Heart left ventricle (tissue), 16 donors: ENCODE results near the gene KCNAB1. TPM values are rescaled to one million over a fixed set of nuclear protein-coding genes. Genes with fewer than 3 reads are reported as not detected.

Experiments used
- ATAC-seq, 4 donors: fragments of 200-7000 bp; cut with Tn5 transposase; one replicate each; pipeline ENCODE4 v1.9.1; 2020 to 2022; ENCODE audit warnings: moderate library complexity in 4 of 4, mild to moderate bottlenecking in 3 of 4, moderate number of reproducible peaks in 1 of 4
- DNase-seq, 5 donors: peaks; one replicate each; pipeline ENCODE4 v3.0.0-alpha.2; 2020
- H3K27ac ChIP-seq, 12 donors: fragments of 200-600 bp; sonication (generic) in 4 of 12; one replicate each; pipeline versions ENCODE4 v1.5.0 to v1.8.0; 2016 to 2022; ENCODE audit warnings: mild to moderate bottlenecking in 2 of 12
- H3K27me3 ChIP-seq, 9 donors: fragments of 200-600 bp; sonication (generic) in 2 of 9; one replicate each; pipeline versions ENCODE4 v1.5.1 to v1.8.0; 2016 to 2022; ENCODE audit warnings: mild to moderate bottlenecking in 3 of 9
- H3K36me3 ChIP-seq, 9 donors: fragments of 200-600 bp; sonication (generic) in 2 of 9; one replicate each; pipeline versions ENCODE4 v1.5.0 to v1.8.0; 2018 to 2022; ENCODE audit warnings: mild to moderate bottlenecking in 2 of 9
- H3K4me1 ChIP-seq, 12 donors: fragments of 200-600 bp; sonication (generic) in 4 of 12; one replicate each; pipeline versions ENCODE4 v1.5.0 to v1.8.0; 2016 to 2022; ENCODE audit warnings: mild to moderate bottlenecking in 3 of 12
- H3K4me3 ChIP-seq, 12 donors: fragments of 200-600 bp; sonication (generic) in 4 of 12; one replicate each; pipeline versions ENCODE4 v1.5.0 to v1.8.0; 2017 to 2022; ENCODE audit warnings: mild to moderate bottlenecking in 9 of 12, moderate library complexity in 4 of 12
- H3K9me3 ChIP-seq, 12 donors: fragments of 200-600 bp; sonication (generic) in 4 of 12; one replicate each; pipeline versions ENCODE4 v1.5.0 to v1.8.0; 2016 to 2022; ENCODE audit warnings: mild to moderate bottlenecking in 1 of 12
- POLR2A ChIP-seq, 2 donors: fragments of 450-650 bp; IDR thresholded peaks; one replicate each; pipeline ENCODE4 v1.6.1; 2017; ENCODE audit warnings: antibody characterized with exemption in 2 of 2, mild to moderate bottlenecking in 2 of 2, moderate library complexity in 2 of 2
- WGBS, 4 donors: extraction: QIAGEN DNeasy Blood & Tissue Kit in 2 of 4; methylation state at CpG; one replicate each; pipeline versions ENCODE4 v1.1.5 to v1.1.7; 2013 to 2018; 5-methylcytosine and 5-hydroxymethylcytosine counted together
- intact Hi-C, 10 donors: fragments of 100-400 bp; cut with DNase I; formaldehyde crosslinking; loops; one replicate each; pipeline versions ENCODE4 v1.11.1 to v1.14.2; 2022
- polyA plus RNA-seq, 2 donors: library from polyadenylated mRNA; stranded (reverse); fragments of 200-250 nt; gene quantifications; one replicate each; pipeline ENCODE4 v1.2.3, GENCODE V29; 2013
- total RNA-seq, 9 donors: library from RNA; depleted of rRNA in 2 of 9; stranded (reverse); fragments of >200 nt in 2 of 9; fragmentation: NEBNext Ultra II Directional in 3 of 9; extraction: Animal tissue kit (Norgen Biotek cat#: 25700) in 3 of 9; gene quantifications; one replicate each; pipeline versions ENCODE4 v1.1.0 to v1.2.4, GENCODE V29; 2016 to 2023
- TF ChIP-seq, protein P1 (sequence below), 12 donors: fragments of 200-600 bp; sonication (generic) in 4 of 12; IDR thresholded peaks; one replicate each; pipeline versions ENCODE4 v1.5.0 to v1.8.0; 2018 to 2022; ENCODE audit warnings: antibody characterized with exemption in 12 of 12, mild to moderate bottlenecking in 5 of 12
- donor health status: ischemic (EF 13 %, LVEDD 7.1; RV severe dilation, severe dysfunction).
- donor health status: healthy with polysubstance abuse.
- donor health status: DM: no; HTN: yes; CAD: no.
- donor health status: DM: no; HTN: no; CAD: no.
- donor health status: ischemic (EF 25% LVEDD 6.9; RV normal size, moderate dysfunction).
- donor health status: ischemic (EF 25% LVEDD 5.7; RV mildly dilated, moderate dysfunction).
- donor health status: healthy.
- donor health status: DM: yes; HTN: yes; CAD: no.
- donor health status: ischemic (EF 35%, LVEDD 5.7; RV mildly dilated, moderate dysfunction).
- donor health status: nonischemic (EF 11% LVEDD 7.7; RV severe dilation, severe dysfunction).
- donor health status: DM: yes; HTN: yes; CAD: no.
- donor health status: PGD.
- donor health status: ischemic (EF 29% LVEDD 5.4; RV normal size, mild dysfunction).
- donor health status: nonischemic (EF 23%, LVEDD 6.1; RV moderate dilation, normal function).

Gene KCNAB1
- total and polyA plus RNA-seq, 11 donors = 1.1 to 3.5 (median 2.3) TPM

DNA sequence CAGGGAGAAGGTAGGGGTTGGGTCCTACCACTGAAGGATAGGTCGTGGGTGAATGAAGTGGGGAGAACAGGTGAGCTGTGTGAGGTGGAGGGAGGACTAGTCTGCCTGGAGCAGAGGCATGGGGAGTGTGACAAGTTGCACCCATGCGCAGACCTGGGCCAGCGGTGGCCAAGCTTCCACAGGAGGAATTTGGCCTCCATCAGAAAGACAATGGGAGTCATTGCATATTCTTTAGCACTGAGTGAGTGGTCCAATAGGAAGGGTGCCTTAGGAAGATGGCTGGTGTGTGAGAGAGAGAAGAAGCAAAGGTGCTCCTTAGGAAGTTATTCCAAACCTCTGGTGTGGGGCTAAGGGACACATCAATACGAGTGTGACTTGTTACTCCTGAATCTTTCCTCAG, 191.1 kb downstream of the KCNAB1 start:
- no peaks in the 10 kb centered on the region for H3K9me3 ChIP-seq
- TF ChIP-seq POLR2A (IDR thresholded peaks at IDR 0.05) = no peak
- TF ChIP-seq, protein P1, sequence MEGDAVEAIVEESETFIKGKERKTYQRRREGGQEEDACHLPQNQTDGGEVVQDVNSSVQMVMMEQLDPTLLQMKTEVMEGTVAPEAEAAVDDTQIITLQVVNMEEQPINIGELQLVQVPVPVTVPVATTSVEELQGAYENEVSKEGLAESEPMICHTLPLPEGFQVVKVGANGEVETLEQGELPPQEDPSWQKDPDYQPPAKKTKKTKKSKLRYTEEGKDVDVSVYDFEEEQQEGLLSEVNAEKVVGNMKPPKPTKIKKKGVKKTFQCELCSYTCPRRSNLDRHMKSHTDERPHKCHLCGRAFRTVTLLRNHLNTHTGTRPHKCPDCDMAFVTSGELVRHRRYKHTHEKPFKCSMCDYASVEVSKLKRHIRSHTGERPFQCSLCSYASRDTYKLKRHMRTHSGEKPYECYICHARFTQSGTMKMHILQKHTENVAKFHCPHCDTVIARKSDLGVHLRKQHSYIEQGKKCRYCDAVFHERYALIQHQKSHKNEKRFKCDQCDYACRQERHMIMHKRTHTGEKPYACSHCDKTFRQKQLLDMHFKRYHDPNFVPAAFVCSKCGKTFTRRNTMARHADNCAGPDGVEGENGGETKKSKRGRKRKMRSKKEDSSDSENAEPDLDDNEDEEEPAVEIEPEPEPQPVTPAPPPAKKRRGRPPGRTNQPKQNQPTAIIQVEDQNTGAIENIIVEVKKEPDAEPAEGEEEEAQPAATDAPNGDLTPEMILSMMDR (IDR thresholded peaks at IDR 0.05) = no peak
- ATAC-seq (no peak), DNase-seq (no peak)
- H3K4me1 ChIP-seq = peaks cover 0 to 9% (median 0%) of the 10 kb centered on the region in 12 donors
- intact Hi-C loops = no loop called here
- H3K27me3 ChIP-seq = peaks cover 0 to 3% (median 0%) of the 10 kb centered on the region in 9 donors
- H3K36me3 ChIP-seq = no peaks in the 10 kb centered on the region
- no peak overlapping the region for H3K4me3 ChIP-seq
- whole genome bisulfite sequencing, 4 donors = 89 to 94% (median 92%) methylated on average over 4 of the region's 4 CpGs
- no peak overlapping the region for H3K27ac ChIP-seq

DNA sequence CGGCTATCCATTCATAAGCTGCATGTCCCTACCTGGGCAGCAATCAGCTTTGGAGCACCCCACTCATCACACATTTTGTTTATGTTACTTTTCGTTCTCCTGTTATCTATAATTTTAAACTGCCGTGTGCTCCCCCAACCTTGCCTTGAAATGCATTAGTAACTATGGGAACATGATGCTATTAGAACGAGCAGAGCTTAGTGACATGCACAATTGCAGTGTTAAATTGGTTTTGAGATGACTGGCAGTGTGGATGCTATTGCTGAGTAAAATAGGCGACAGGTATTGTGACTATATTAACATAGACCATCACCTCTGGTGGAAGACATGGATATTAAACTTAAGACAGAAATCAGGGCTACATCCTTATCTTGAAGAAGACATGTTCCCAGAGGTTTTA, 191.6 kb downstream of the KCNAB1 start:
- Histone ChIP-seq H3K4me3 (no peak overlapping the region), H3K9me3 (no peaks in the 10 kb centered on the region), H3K4me1 (peaks cover 0 to 9% (median 0%) of the 10 kb centered on the region in 12 donors), H3K36me3 (no peaks in the 10 kb centered on the region), H3K27me3 (peaks cover 0 to 3% (median 0%) of the 10 kb centered on the region in 9 donors), H3K27ac (no peak overlapping the region)
- 89 to 92% (median 90%) methylated on average over 5 of the region's 5 CpGs for WGBS, 4 donors
- no peak for DNase-seq
- TF ChIP-seq, protein P1 (IDR thresholded peaks at IDR 0.05) = no peak
- TF ChIP-seq POLR2A (IDR thresholded peaks at IDR 0.05) = no peak
- ATAC-seq = no peak
- intact Hi-C loops = no loop called here

DNA sequence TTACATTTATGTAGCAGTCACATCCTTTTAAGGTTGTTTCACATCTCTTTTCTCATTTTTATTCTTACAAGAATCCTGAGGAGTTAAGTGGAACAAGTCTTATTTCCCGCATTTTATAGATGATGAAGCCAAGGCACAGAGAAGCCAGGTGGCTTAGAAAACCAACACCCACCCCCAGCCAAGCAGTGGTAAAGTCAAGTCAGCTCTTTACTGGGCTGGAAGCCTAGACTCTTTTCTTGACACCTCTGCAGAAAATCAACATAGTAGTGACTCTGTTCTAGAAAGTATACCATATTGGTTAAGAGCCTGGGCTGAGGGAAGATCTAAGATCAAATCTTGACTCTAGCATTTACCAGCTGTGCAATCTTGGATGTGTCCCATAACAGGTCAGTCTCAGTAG, 195.7 kb downstream of the KCNAB1 start:
- 83 to 98% (median 91%) methylated on average over 1 of the region's 1 CpG for WGBS, 4 donors
- intact Hi-C loops = no loop called here

DNA sequence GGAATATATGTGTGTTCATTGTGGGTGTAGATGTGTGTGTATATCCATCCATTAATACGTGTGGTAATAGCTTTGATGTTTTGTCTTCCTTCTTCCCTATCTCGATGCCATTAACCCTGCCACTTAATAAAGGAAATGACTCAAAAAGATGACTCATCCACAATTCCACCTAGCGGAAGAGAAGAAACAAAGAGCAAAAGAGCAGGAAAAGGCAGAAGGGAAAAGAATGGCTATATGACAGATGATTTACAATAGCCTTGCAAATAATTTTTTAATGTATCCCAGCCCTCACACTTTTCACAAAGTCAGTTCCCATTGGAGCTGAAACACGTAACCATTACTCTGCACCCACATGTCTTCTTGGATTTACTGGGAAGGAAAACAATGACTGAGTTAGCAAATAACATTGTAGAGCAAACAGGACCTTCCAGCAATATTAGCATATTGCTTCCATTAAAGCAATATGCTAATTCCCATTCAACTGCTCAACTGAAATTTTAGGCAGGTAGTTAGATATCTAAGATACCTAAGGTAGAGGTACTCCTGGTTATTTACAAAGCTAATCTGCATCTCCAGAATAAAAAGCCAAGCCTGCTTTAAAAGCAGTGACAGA, 197.2 kb downstream of the KCNAB1 start:
- 54 to 64% (median 61%) methylated on average over 4 of the region's 4 CpGs for WGBS, 4 donors
- H3K4me1 ChIP-seq = peaks cover 0 to 5% (median 0%) of the 10 kb centered on the region in 12 donors
- H3K27ac ChIP-seq = no peak overlapping the region
- no peak for ATAC-seq
- intact Hi-C loops = no loop called here
- no peaks in the 10 kb centered on the region for H3K9me3 ChIP-seq
- H3K4me3 ChIP-seq = no peak overlapping the region
- H3K27me3 ChIP-seq = no peaks in the 10 kb centered on the region
- TF ChIP-seq, protein P1 (IDR thresholded peaks at IDR 0.05) = no peak
- no peak for TF ChIP-seq POLR2A (IDR thresholded peaks at IDR 0.05)
- H3K36me3 ChIP-seq = no peaks in the 10 kb centered on the region
- no peak for DNase-seq

More for the DNA sequence above, 195.7 kb downstream of the KCNAB1 start:
- TF ChIP-seq POLR2A (IDR thresholded peaks at IDR 0.05) = no peak
- TF ChIP-seq, protein P1 (IDR thresholded peaks at IDR 0.05) = no peak
- Histone ChIP-seq H3K4me1 (peaks cover 0 to 5% (median 0%) of the 10 kb centered on the region in 12 donors), H3K9me3 (no peaks in the 10 kb centered on the region), H3K36me3 (no peaks in the 10 kb centered on the region), H3K4me3 (no peak overlapping the region), H3K27ac (no peak overlapping the region), H3K27me3 (peaks cover 0 to 3% (median 0%) of the 10 kb centered on the region in 9 donors)
- no peak for ATAC-seq
- no peak for DNase-seq
